Left ventricle myocardium inferior (tissue), 1 donor: ENCODE data around the gene ECHS1. TPM values are rescaled to one million over a fixed set of nuclear protein-coding genes. Genes with fewer than 3 reads are reported as not detected.
A peak's percentile ranks its signal among the peaks of the same experiment; 100 is the strongest.

Source experiments
- DNase-seq: peaks from one replicate; pipeline ENCODE4 v3.0.0-alpha.2; 2020
- H3K27ac ChIP-seq: fragments of 200-600 bp; replicated peaks from 2 replicates; pipeline ENCODE4 v1.8.0; 2021
- H3K27me3 ChIP-seq: fragments of 200-600 bp; 2 replicates; pipeline ENCODE4 v1.8.0; 2021; ENCODE audit warnings: low read depth
- H3K36me3 ChIP-seq: fragments of 200-600 bp; 2 replicates; pipeline ENCODE4 v1.8.0; 2021
- H3K4me1 ChIP-seq: fragments of 200-600 bp; 2 replicates; pipeline ENCODE4 v1.8.0; 2021
- H3K4me3 ChIP-seq: fragments of 200-600 bp; 2 replicates; pipeline ENCODE4 v1.8.0; 2021; ENCODE audit warnings: mild to moderate bottlenecking, moderate library complexity
- H3K9me3 ChIP-seq: fragments of 200-600 bp; replicated peaks from 2 replicates; pipeline ENCODE4 v1.8.0; 2021
- CTCF ChIP-seq: fragments of 200-600 bp; IDR thresholded peaks from 2 replicates; pipeline ENCODE4 v1.8.0; 2021; ENCODE audit warnings: antibody characterized with exemption, mild to moderate bottlenecking, borderline replicate concordance
- intact Hi-C: fragments of 100-400 bp; cut with micrococcal nuclease; formaldehyde crosslinking; loops from one replicate; pipeline ENCODE4 v1.11.0; 2022
- long read RNA-seq: library from polyadenylated mRNA; unstranded; transcript quantifications from one replicate; pipeline ENCODE4 v2.0.0, GENCODE V29; 2021
- total RNA-seq: library from RNA; stranded (reverse); fragmentation: NEBNext Ultra II Directional; extraction: Animal tissue kit (Norgen Biotek cat#: 25700); gene quantifications from one replicate; pipeline ENCODE4 v1.2.1, GENCODE V29; 2021
- donor health status: DM: no; HTN: yes; CAD: no; lungs with severe emphysema.

ECHS1 gene
- total RNA-seq: 212 TPM
- long read RNA-seq, transcript ECHS1-201 (8 exons, 1,617 nt): major isoform, 670 of 717 reads
- long read RNA-seq, partial matches to known transcripts: 30 of 717 reads
- long read RNA-seq, other reads (novel, unspliced or antisense): 17 of 717 reads

- Histone ChIP-seq H3K9me3 (no peaks in the 10 kb centered on the region), H3K27ac (peak within 1 kb of the TSS; percentile 94)
Measured at GRCh38 chr10:133373174-133374090, at the start of gene ECHS1. Gene ECHS1 (minus strand): TSS chr10:133373354. CDS start chr10:133373333, 21 bp downstream.

DNA sequence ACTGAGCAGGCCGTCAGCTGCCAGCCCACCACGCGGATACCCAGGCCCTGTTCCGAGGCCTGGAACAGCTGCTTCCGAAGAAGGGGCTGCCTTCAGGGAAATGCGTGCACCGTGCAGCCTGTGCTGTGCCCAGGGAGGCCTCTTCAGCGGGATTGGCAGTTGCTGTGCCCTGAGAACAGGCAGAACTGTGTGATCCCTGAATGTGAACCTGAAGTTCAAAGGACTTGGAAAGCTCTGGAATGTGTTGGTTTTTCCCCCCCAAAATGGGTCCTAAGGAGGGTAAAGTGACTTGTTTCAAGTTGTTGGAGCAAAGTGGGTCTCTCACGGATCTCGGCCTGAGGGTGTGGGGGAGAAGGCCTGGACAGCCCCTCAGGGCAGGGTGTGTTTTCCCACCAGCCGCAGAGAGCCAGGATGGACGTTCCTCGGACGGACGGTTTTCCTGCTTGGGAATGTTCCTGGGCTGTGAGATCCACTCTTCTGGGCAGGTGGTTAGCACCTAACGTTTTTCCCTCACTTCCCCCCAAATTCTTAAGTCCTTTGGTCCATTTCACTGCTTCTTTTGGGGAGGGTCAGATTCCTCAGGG is 49.2 kb upstream of the ECHS1 start:
- intact Hi-C loops: no loop called here
- DNase-seq: no peak

More at GRCh38 chr10:133373174-133374090, at the start of gene ECHS1:
- DNase-seq: peak; percentile 98
- no peak for TF ChIP-seq CTCF
- intact Hi-C loops: no loop called here
- Histone ChIP-seq H3K4me1 (peaks cover 31% of the 10 kb centered on the region), H3K36me3 (peaks cover 32% of the 10 kb centered on the region), H3K27me3 (no peaks in the 10 kb centered on the region), H3K4me3 (peak within 1 kb of the TSS; percentile 85)

DNA sequence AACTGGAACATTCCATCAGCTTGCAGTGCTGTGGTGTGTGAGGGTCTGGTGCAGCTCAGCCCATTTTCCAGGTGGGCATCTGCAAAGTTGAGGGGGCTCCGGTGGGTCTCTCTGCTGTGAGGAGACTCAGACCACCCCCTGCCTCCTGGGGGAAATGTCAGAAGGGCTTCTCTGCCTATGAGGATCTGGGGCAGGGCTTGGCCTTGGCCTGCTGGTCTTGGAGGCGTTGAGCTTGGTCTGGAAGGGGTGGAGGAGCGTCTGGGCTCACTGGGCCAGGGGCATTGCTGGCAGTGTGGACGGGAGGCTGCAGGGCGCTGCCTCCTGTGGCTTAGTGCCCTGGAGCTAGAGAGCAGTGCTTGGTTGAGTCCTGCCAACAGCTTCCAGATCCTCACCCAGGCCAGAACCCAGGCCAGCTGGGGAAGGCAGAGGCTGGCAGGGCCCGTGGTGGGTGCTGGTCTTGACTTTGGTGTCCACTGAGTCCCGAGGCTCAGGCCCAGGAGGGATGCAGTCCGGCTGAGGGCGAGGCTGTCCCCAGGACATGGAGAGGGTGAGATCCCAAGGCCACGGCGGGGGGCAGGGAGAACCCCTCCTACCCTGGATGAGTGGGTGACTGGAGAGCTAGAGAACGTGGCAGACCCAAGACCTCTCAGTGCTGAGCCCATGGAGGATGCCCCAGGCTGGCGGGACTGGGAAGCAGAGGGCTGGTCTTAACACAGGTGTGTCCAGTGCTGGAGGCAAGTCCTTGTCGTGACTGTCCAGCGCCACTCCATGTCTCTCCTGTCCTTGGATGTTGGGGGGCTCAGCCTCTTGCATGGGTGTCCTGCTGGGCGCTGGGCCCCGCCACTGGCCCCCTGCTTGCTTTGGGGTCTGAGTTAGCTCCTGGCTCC is 48.4 kb upstream of the ECHS1 start:
- Histone ChIP-seq H3K4me3 (no peak overlapping the region), H3K27ac (no peak overlapping the region), H3K4me1 (peaks cover 3% of the 10 kb centered on the region), H3K36me3 (peaks cover 35% of the 10 kb centered on the region), H3K9me3 (no peaks in the 10 kb centered on the region), H3K27me3 (peaks cover 20% of the 10 kb centered on the region)
- TF ChIP-seq CTCF: no peak
- intact Hi-C loops: no loop called here
- DNase-seq: no peak

More for the DNA sequence above, 49.2 kb upstream of the ECHS1 start:
- H3K36me3 ChIP-seq: peaks cover 35% of the 10 kb centered on the region
- no peaks in the 10 kb centered on the region for H3K9me3 ChIP-seq
- H3K4me3 ChIP-seq: no peak overlapping the region
- TF ChIP-seq CTCF: no peak
- H3K27me3 ChIP-seq: peaks cover 20% of the 10 kb centered on the region
- H3K27ac ChIP-seq: no peak overlapping the region
- peaks cover 3% of the 10 kb centered on the region for H3K4me1 ChIP-seq

DNA sequence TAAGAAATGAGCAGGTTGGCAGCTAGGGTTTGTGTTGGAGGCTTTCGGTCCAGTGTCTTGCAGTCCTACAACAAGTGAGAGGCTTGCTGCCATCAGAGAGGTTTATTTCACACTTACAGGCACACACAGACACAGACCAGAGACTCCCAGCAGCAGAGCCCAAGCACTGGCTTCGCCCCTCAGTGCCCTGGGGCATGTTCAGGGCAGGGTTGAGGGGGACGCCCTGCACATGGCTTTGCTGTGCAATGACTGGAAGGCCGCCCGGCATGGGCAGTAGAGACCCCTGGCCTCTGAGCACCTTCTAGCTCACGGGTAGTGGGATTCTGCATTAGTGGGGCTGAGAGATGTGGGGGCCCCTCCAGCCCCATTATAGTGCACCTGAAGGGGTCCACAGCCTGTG is 47.4 kb upstream of the ECHS1 start:
- Histone ChIP-seq H3K4me3 (no peak overlapping the region), H3K36me3 (peaks cover 40% of the 10 kb centered on the region), H3K27ac (no peak overlapping the region), H3K9me3 (no peaks in the 10 kb centered on the region), H3K4me1 (peaks cover 3% of the 10 kb centered on the region), H3K27me3 (peaks cover 20% of the 10 kb centered on the region)
- intact Hi-C loops: no loop called here
- no peak for TF ChIP-seq CTCF
- DNase-seq: no peak

- H3K4me1 ChIP-seq: peaks cover 3% of the 10 kb centered on the region
- H3K36me3 ChIP-seq: peaks cover 45% of the 10 kb centered on the region
- TF ChIP-seq CTCF: no peak
- no peak for DNase-seq
- intact Hi-C loops: no loop called here
- H3K9me3 ChIP-seq: no peaks in the 10 kb centered on the region
- H3K27ac ChIP-seq: no peak overlapping the region
- H3K4me3 ChIP-seq: no peak overlapping the region
- H3K27me3 ChIP-seq: peaks cover 16% of the 10 kb centered on the region
Measured at GRCh38 chr10:133420028-133420427, 46.9 kb upstream of the ECHS1 start.
